ENCODE results near the gene WNK3. TPM values are rescaled to one million over a fixed set of nuclear protein-coding genes. Genes with fewer than 3 reads are reported as not detected.
"Not testable (repeated sequence)": the region's sequence is repeated elsewhere in the genome, so short reads cannot be mapped to it uniquely, and the experiment has no call there.

Gene WNK3
- total and polyA plus RNA-seq, 2 experiments from 2014 or later = 27.6 to 57.5 TPM

DNA sequence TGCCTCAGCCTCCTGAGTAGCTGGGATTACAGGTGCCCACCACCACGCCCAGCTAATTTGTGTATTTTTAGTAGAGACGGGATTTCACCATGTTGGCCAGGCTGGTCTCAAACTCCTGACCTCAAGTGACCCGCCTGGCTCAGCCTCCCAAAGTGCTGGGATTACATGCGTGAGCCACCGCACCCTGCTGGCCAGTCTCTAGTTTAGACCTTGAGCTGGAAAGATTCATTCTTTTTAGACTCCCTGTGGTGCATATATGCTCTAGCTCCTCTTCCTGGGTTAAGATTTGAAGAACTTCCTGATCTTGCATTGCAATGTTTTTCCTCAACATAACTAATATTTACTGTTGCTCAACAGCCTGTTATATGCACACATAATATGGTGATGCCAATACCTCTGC lies 26.8 kb upstream of the WNK3 start:
- not testable (repeated sequence) for H3K4me3 Mint-ChIP-seq; H3K9me2 ChIP-seq (ENCODE audit: insufficient read depth); H3K9me3 Mint-ChIP-seq; H3K79me2 ChIP-seq (replicated peaks; ENCODE audit: insufficient read depth); H3K36me3 Mint-ChIP-seq (ENCODE audit: low read depth); H3K4me2 ChIP-seq; H3K27ac ChIP-seq (ENCODE audit: low read depth); H3K36me3 ChIP-seq (ENCODE audit: insufficient read depth); H2AFZ ChIP-seq; ATAC-seq; H3K4me3 ChIP-seq; H3K27ac Mint-ChIP-seq; H3K4me1 ChIP-seq (ENCODE audit: insufficient read depth); H3K27me3 ChIP-seq (ENCODE audit: insufficient read depth); H3F3A ChIP-seq (replicated peaks; ENCODE audit: low read depth); H4K20me1 ChIP-seq (replicated peaks; ENCODE audit: insufficient read depth); H3K27me3 Mint-ChIP-seq (ENCODE audit: insufficient read depth, low read depth, poor library complexity)
- TF ChIP-seq CTCF (conservative IDR thresholded peaks at IDR 0.05; ENCODE audit: low read depth in 2 of 2) = peak in 1 of 2 experiments; percentile 11; a peak in 1 of 4 replicates
- DNase-seq (ENCODE audit: low spot score) = peak; percentile 9
- peaks cover 14% of the 10 kb centered on the region; the same call in 2 of the 3 replicates for H3K4me1 Mint-ChIP-seq

- H3K9me3 Mint-ChIP-seq = no peaks in the 10 kb centered on the region; the same call in 2 of the 3 replicates
- no peaks in the 10 kb centered on the region; the same call in 2 of the 3 replicates for H3K36me3 Mint-ChIP-seq (ENCODE audit: low read depth)
- Histone ChIP-seq H3K27me3 (ENCODE audit: insufficient read depth) (no peaks in the 10 kb centered on the region), H3K4me3 (peak overlapping the region; percentile 57), H3K79me2 (replicated peaks; ENCODE audit: insufficient read depth) (peaks cover 27% of the 10 kb centered on the region), H3K36me3 (ENCODE audit: insufficient read depth) (no peaks in the 10 kb centered on the region), H3K27ac (ENCODE audit: low read depth) (peak overlapping the region; percentile 99), H3K4me2 (peak overlapping the region; percentile 88), H4K20me1 (replicated peaks; ENCODE audit: insufficient read depth) (no peaks in the 10 kb centered on the region), H2AFZ (peak overlapping the region; percentile 90; the same call in 1 of the 2 replicates), H3K4me1 (ENCODE audit: insufficient read depth) (peaks cover 11% of the 10 kb centered on the region; the same call in 1 of the 2 replicates), H3K9me2 (ENCODE audit: insufficient read depth) (no peaks in the 10 kb centered on the region), H3F3A (replicated peaks; ENCODE audit: low read depth) (no peaks in the 10 kb centered on the region)
- DNase-seq (ENCODE audit: low spot score) = no peak
- peak overlapping the region; percentile 88 for H3K4me3 Mint-ChIP-seq
- peak overlapping the region; percentile 100 for H3K27ac Mint-ChIP-seq
- ATAC-seq = no peak
- peaks cover 12% of the 10 kb centered on the region for H3K27me3 Mint-ChIP-seq (ENCODE audit: insufficient read depth, low read depth, poor library complexity)
- peaks cover 29% of the 10 kb centered on the region for H3K4me1 Mint-ChIP-seq
- TF ChIP-seq STAT1 (IDR thresholded peaks at IDR 0.05; ENCODE audit: unreplicated experiment) (no peak), JUNB (IDR thresholded peaks at IDR 0.05; ENCODE audit: unreplicated experiment) (no peak), REST (IDR thresholded peaks at IDR 0.05; ENCODE audit: unreplicated experiment) (no peak), EZH2 (IDR thresholded peaks at IDR 0.05; ENCODE audit: low read depth, unreplicated experiment) (no peak), EZH2phosphoT487 (IDR thresholded peaks at IDR 0.05; ENCODE audit: unreplicated experiment) (no peak), ZNF331 (CRISPR knock-in tag; IDR thresholded peaks at IDR 0.05; ENCODE audit: low read depth) (no peak)
- TF ChIP-seq, protein P1, sequence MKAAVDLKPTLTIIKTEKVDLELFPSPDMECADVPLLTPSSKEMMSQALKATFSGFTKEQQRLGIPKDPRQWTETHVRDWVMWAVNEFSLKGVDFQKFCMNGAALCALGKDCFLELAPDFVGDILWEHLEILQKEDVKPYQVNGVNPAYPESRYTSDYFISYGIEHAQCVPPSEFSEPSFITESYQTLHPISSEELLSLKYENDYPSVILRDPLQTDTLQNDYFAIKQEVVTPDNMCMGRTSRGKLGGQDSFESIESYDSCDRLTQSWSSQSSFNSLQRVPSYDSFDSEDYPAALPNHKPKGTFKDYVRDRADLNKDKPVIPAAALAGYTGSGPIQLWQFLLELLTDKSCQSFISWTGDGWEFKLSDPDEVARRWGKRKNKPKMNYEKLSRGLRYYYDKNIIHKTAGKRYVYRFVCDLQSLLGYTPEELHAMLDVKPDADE (IDR thresholded peaks at IDR 0.05) = no peak
- TF ChIP-seq, protein P2, sequence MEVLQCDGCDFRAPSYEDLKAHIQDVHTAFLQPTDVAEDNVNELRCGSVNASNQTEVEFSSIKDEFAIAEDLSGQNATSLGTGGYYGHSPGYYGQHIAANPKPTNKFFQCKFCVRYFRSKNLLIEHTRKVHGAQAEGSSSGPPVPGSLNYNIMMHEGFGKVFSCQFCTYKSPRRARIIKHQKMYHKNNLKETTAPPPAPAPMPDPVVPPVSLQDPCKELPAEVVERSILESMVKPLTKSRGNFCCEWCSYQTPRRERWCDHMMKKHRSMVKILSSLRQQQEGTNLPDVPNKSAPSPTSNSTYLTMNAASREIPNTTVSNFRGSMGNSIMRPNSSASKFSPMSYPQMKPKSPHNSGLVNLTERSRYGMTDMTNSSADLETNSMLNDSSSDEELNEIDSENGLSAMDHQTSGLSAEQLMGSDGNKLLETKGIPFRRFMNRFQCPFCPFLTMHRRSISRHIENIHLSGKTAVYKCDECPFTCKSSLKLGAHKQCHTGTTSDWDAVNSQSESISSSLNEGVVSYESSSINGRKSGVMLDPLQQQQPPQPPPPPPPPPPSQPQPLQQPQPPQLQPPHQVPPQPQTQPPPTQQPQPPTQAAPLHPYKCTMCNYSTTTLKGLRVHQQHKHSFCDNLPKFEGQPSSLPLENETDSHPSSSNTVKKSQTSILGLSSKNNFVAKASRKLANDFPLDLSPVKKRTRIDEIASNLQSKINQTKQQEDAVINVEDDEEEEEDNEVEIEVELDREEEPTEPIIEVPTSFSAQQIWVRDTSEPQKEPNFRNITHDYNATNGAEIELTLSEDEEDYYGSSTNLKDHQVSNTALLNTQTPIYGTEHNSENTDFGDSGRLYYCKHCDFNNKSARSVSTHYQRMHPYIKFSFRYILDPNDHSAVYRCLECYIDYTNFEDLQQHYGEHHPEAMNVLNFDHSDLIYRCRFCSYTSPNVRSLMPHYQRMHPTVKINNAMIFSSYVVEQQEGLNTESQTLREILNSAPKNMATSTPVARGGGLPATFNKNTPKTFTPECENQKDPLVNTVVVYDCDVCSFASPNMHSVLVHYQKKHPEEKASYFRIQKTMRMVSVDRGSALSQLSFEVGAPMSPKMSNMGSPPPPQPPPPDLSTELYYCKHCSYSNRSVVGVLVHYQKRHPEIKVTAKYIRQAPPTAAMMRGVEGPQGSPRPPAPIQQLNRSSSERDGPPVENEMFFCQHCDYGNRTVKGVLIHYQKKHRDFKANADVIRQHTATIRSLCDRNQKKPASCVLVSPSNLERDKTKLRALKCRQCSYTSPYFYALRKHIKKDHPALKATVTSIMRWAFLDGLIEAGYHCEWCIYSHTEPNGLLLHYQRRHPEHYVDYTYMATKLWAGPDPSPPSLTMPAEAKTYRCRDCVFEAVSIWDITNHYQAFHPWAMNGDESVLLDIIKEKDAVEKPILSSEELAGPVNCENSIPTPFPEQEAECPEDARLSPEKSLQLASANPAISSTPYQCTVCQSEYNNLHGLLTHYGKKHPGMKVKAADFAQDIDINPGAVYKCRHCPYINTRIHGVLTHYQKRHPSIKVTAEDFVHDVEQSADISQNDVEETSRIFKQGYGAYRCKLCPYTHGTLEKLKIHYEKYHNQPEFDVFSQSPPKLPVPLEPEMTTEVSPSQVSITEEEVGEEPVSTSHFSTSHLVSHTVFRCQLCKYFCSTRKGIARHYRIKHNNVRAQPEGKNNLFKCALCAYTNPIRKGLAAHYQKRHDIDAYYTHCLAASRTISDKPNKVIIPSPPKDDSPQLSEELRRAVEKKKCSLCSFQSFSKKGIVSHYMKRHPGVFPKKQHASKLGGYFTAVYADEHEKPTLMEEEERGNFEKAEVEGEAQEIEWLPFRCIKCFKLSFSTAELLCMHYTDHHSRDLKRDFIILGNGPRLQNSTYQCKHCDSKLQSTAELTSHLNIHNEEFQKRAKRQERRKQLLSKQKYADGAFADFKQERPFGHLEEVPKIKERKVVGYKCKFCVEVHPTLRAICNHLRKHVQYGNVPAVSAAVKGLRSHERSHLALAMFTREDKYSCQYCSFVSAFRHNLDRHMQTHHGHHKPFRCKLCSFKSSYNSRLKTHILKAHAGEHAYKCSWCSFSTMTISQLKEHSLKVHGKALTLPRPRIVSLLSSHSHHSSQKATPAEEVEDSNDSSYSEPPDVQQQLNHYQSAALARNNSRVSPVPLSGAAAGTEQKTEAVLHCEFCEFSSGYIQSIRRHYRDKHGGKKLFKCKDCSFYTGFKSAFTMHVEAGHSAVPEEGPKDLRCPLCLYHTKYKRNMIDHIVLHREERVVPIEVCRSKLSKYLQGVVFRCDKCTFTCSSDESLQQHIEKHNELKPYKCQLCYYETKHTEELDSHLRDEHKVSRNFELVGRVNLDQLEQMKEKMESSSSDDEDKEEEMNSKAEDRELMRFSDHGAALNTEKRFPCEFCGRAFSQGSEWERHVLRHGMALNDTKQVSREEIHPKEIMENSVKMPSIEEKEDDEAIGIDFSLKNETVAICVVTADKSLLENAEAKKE (CRISPR knock-in tag; IDR thresholded peaks at IDR 0.05) = no peak
Observed at GRCh38 chrX:54359408-54359807, 1.6 kb upstream of the WNK3 start.
